Activated naive CD4-positive, alpha-beta T cell treated with anti-CD3 and anti-CD28 coated beads, Interleukin-2, amount 10 ng/mL, durations not matched to agents 7 days and 5 days (primary cell): ENCODE data around the gene LIN28B.
"Not testable (repeated sequence)": the region's sequence is repeated elsewhere in the genome, so short reads cannot be mapped to it uniquely, and the experiment has no call there.

Source experiments
- CTCF ChIA-PET: fragments of 350-600 bp; sonication (Branson Sonifier 250); formaldehyde crosslinking; loops from one replicate; lab custom pipeline; 2021; ENCODE audit warnings: antibody characterized with exemption; lab: Charles Lee
- DNase-seq: peaks from one replicate; pipeline ENCODE4 v3.0.0-alpha.2; 2020
- H3K27ac Mint-ChIP-seq: one replicate; pipeline ENCODE4 v1.8.0; 2021; ENCODE audit warnings: mild to moderate bottlenecking, moderate library complexity, mixed read lengths
- H3K27me3 Mint-ChIP-seq: one replicate; pipeline ENCODE4 v1.8.0; 2021; ENCODE audit warnings: mild to moderate bottlenecking, mixed read lengths
- H3K36me3 Mint-ChIP-seq: one replicate; pipeline ENCODE4 v1.8.0; 2021; ENCODE audit warnings: mixed read lengths
- H3K4me1 Mint-ChIP-seq: one replicate; pipeline ENCODE4 v1.8.0; 2021; ENCODE audit warnings: mixed read lengths
- H3K4me3 Mint-ChIP-seq: one replicate; pipeline ENCODE4 v1.8.0; 2021; ENCODE audit warnings: mild to moderate bottlenecking, moderate library complexity, mixed read lengths
- H3K9me3 Mint-ChIP-seq: one replicate; pipeline ENCODE4 v1.8.0; 2021; ENCODE audit warnings: mixed read lengths

The LIN28B gene

GRCh38 chr6:104969785-104970581 is 13.1 kb downstream of the LIN28B start:
- CTCF ChIA-PET: interaction anchor here (0.7 to 1.0 kb wide), 2 partner anchors 28 to 108 kb away, joined by 3 read pairs; no protein-coding TSS in a partner anchor
- Mint-ChIP-seq H3K27me3 (no peaks in the 10 kb centered on the region), H3K4me3 (no peak overlapping the region), H3K27ac (no peak overlapping the region), H3K4me1 (no peaks in the 10 kb centered on the region), H3K36me3 (no peaks in the 10 kb centered on the region), H3K9me3 (no peaks in the 10 kb centered on the region)
- DNase-seq: no peak

- Mint-ChIP-seq H3K36me3 (no peaks in the 10 kb centered on the region), H3K27ac (no peak overlapping the region), H3K4me1 (no peaks in the 10 kb centered on the region), H3K27me3 (no peaks in the 10 kb centered on the region), H3K4me3 (no peak overlapping the region), H3K9me3 (no peaks in the 10 kb centered on the region)
- DNase-seq: no peak
- CTCF ChIA-PET: no interaction called here
Observed at GRCh38 chr6:104973404-104973803, 16.5 kb downstream of the LIN28B start.

DNA sequence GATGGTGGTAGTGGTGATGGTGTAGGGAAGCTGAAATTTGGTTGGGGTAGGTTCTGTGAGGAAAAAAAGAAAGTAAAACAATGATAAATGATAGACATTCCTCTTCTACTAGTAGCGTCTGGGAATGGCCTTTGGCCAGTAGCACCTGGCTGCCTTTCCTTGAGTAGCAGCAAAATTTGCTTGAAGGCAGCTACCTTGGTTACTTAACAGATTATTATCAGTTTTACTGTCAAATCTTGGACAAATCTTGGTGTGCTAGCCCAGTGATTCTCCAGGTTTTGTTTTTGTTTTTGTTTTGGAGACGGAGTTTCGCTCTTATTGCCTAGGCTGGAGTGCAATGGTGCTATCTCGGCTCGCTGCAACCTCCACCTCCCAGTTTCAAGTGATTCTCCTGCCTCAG is 26.4 kb downstream of the LIN28B start:
- Mint-ChIP-seq H3K9me3 (no peaks in the 10 kb centered on the region), H3K4me1 (no peaks in the 10 kb centered on the region), H3K27me3 (no peaks in the 10 kb centered on the region), H3K36me3 (no peaks in the 10 kb centered on the region), H3K4me3 (no peak overlapping the region), H3K27ac (no peak overlapping the region)
- CTCF ChIA-PET: no interaction called here
- no peak for DNase-seq

DNA sequence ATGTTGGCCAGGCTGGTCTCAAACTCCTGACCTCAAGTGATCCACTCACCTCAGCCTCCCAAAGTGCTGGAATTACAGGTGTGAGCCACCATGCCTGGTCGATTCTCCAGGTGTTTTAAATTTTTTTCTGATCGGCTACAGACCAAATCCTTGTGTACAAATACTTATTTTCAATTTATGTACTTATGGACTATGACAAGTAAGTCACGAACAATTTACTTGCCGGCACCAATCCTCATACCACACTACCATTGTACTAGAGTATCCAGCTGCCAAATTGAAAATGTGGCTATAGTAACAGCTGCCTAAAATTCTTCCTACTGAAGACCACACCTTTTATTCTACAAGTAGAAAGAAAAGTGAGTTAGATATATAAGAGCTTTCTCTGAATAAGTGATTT is 26.9 kb downstream of the LIN28B start:
- Mint-ChIP-seq H3K4me1 (no peaks in the 10 kb centered on the region), H3K27me3 (no peaks in the 10 kb centered on the region), H3K36me3 (no peaks in the 10 kb centered on the region), H3K9me3 (no peaks in the 10 kb centered on the region), H3K27ac (no peak overlapping the region), H3K4me3 (no peak overlapping the region)
- CTCF ChIA-PET: no interaction called here
- DNase-seq: no peak

GRCh38 chr6:104984831-104985230 is 27.9 kb downstream of the LIN28B start:
- no peaks in the 10 kb centered on the region for H3K4me1 Mint-ChIP-seq
- no peaks in the 10 kb centered on the region for H3K27me3 Mint-ChIP-seq
- CTCF ChIA-PET: no interaction called here

GRCh38 chr6:104985875-104986274 is 29.0 kb downstream of the LIN28B start:
- H3K9me3 Mint-ChIP-seq, H3K4me1 Mint-ChIP-seq, H3K27me3 Mint-ChIP-seq, DNase-seq, H3K27ac Mint-ChIP-seq, H3K4me3 Mint-ChIP-seq, H3K36me3 Mint-ChIP-seq, CTCF ChIA-PET: not testable (repeated sequence)

More at GRCh38 chr6:104984831-104985230, 27.9 kb downstream of the LIN28B start:
- Mint-ChIP-seq H3K4me3 (no peak overlapping the region), H3K9me3 (no peaks in the 10 kb centered on the region), H3K27ac (no peak overlapping the region), H3K36me3 (no peaks in the 10 kb centered on the region)
- DNase-seq: no peak

GRCh38 chr6:104986625-104987024 is 29.7 kb downstream of the LIN28B start:
- CTCF ChIA-PET: no interaction called here
- Mint-ChIP-seq H3K36me3 (no peaks in the 10 kb centered on the region), H3K9me3 (no peaks in the 10 kb centered on the region), H3K4me3 (no peak overlapping the region), H3K27ac (no peak overlapping the region), H3K4me1 (no peaks in the 10 kb centered on the region), H3K27me3 (no peaks in the 10 kb centered on the region)
- DNase-seq: no peak

- H3K36me3 Mint-ChIP-seq: no peaks in the 10 kb centered on the region
- DNase-seq: no peak
- CTCF ChIA-PET: no interaction called here
- H3K4me1 Mint-ChIP-seq: no peaks in the 10 kb centered on the region
- no peaks in the 10 kb centered on the region for H3K9me3 Mint-ChIP-seq
- H3K27ac Mint-ChIP-seq: no peak overlapping the region
- H3K27me3 Mint-ChIP-seq: no peaks in the 10 kb centered on the region
- no peak overlapping the region for H3K4me3 Mint-ChIP-seq
Observed at GRCh38 chr6:104987218-104987617, 30.3 kb downstream of the LIN28B start.

- CTCF ChIA-PET: no interaction called here
- no peaks in the 10 kb centered on the region for H3K9me3 Mint-ChIP-seq
- no peak for DNase-seq
- no peak overlapping the region for H3K4me3 Mint-ChIP-seq
- no peak overlapping the region for H3K27ac Mint-ChIP-seq
- no peaks in the 10 kb centered on the region for H3K27me3 Mint-ChIP-seq
- H3K36me3 Mint-ChIP-seq: no peaks in the 10 kb centered on the region
- no peaks in the 10 kb centered on the region for H3K4me1 Mint-ChIP-seq
Observed at GRCh38 chr6:104990085-104990484, 33.2 kb downstream of the LIN28B start.

DNA sequence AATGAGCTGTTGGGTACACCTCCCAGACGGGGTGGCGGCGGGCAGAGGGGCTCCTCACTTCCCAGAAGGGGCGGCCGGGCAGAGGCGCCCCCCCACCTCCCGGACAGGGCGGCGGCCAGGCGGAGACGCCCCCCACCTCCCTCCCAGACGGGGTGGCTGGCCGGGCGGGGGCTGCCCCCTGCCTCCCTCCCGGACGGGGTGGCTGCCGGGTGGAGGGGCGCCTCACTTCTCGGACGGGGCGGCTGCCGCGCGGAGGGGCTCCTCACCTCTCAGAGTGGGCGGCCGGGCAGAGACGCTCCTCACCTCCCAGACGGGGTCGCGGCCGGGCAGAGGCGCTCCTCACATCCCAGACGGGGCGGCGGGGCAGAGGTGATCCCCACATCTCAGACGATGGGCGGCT is 34.2 kb downstream of the LIN28B start:
- H3K4me1 Mint-ChIP-seq, CTCF ChIA-PET, H3K36me3 Mint-ChIP-seq, H3K27ac Mint-ChIP-seq, H3K9me3 Mint-ChIP-seq, H3K4me3 Mint-ChIP-seq, H3K27me3 Mint-ChIP-seq, DNase-seq: not testable (repeated sequence)

DNA sequence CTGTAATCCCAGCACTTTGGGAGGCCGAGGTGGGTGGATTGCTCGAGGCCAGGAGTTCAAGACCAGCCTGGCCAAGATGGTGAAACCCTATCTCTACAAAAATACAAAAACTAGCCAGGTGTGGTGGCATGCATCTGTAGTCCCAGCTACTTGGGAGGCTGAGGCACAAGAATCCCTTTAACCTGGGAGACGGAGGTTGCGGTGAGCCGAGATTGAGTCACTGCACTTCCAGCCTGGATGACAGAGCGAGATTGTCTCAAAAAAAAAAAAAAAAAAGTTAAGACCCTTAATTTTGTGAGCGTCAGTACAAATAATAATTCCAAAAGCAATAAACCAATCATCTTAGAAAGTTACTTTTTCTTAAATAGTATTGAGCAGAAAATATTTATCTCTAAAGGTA is 36.7 kb downstream of the LIN28B start:
- DNase-seq, H3K9me3 Mint-ChIP-seq, H3K27ac Mint-ChIP-seq, H3K36me3 Mint-ChIP-seq, H3K4me3 Mint-ChIP-seq, H3K27me3 Mint-ChIP-seq, H3K4me1 Mint-ChIP-seq: not testable (repeated sequence)
- CTCF ChIA-PET: interaction anchor here (1.4 kb wide), 1 partner anchor 85 kb away, joined by 4 read pairs; no protein-coding TSS in a partner anchor

- Mint-ChIP-seq H3K27me3 (no peaks in the 10 kb centered on the region), H3K4me3 (no peak overlapping the region), H3K36me3 (no peaks in the 10 kb centered on the region), H3K9me3 (no peaks in the 10 kb centered on the region), H3K4me1 (no peaks in the 10 kb centered on the region), H3K27ac (no peak overlapping the region)
- DNase-seq: no peak
- CTCF ChIA-PET: no interaction called here
Observed at GRCh38 chr6:104995989-104996617, 39.2 kb downstream of the LIN28B start.

DNA sequence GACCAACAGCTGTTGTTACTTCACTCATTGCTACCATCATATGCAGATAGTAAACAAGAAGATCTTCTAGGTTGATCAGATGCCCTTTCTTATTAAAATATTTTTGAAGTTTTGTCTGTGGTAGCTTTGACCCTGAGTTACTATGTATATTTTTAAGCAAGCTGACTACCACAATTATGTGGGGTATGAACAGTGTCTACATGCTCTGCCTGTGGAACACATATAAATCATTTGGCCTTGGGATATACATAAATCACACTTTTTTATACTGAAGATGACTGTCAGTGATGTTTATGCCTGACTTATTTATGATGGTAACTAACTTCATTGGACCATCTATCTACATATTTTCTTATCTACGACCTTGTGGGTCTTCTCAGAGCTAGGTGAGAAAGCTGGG is 44.2 kb downstream of the LIN28B start:
- Mint-ChIP-seq H3K9me3 (no peaks in the 10 kb centered on the region), H3K27me3 (no peaks in the 10 kb centered on the region), H3K4me3 (no peak overlapping the region), H3K36me3 (no peaks in the 10 kb centered on the region), H3K4me1 (no peaks in the 10 kb centered on the region), H3K27ac (no peak overlapping the region)
- CTCF ChIA-PET: interaction anchor here (1.6 kb wide), 1 partner anchor 212 kb away, joined by 3 read pairs; no protein-coding TSS in a partner anchor
- no peak for DNase-seq

- H3K27me3 Mint-ChIP-seq: no peaks in the 10 kb centered on the region
- no peak for DNase-seq
- H3K27ac Mint-ChIP-seq: no peak overlapping the region
- CTCF ChIA-PET: interaction anchor here (1.6 kb wide), 1 partner anchor 213 kb away, joined by 3 read pairs; no protein-coding TSS in a partner anchor
- H3K4me1 Mint-ChIP-seq: no peaks in the 10 kb centered on the region
- no peaks in the 10 kb centered on the region for H3K36me3 Mint-ChIP-seq
- no peak overlapping the region for H3K4me3 Mint-ChIP-seq
- H3K9me3 Mint-ChIP-seq: no peaks in the 10 kb centered on the region
Observed at GRCh38 chr6:105001906-105002305, 45.0 kb downstream of the LIN28B start.

GRCh38 chr6:105005451-105005850 is 48.5 kb downstream of the LIN28B start:
- no peak overlapping the region for H3K27ac Mint-ChIP-seq
- H3K4me1 Mint-ChIP-seq: no peaks in the 10 kb centered on the region
- H3K4me3 Mint-ChIP-seq: no peak overlapping the region
- H3K27me3 Mint-ChIP-seq: no peaks in the 10 kb centered on the region
- H3K36me3 Mint-ChIP-seq: no peaks in the 10 kb centered on the region
- H3K9me3 Mint-ChIP-seq: no peaks in the 10 kb centered on the region
- DNase-seq: no peak
- CTCF ChIA-PET: no interaction called here
